Endodermal cell (in vitro differentiated cells): ENCODE data around the gene PARP15. TPM values are rescaled to one million over a fixed set of nuclear protein-coding genes. Genes with fewer than 3 reads are reported as not detected.
"Not testable (repeated sequence)": the region's sequence is repeated elsewhere in the genome, so short reads cannot be mapped to it uniquely, and the experiment has no call there.

ENCODE experiments used
- DNase-seq: peaks from one replicate; pipeline ENCODE4 v3.0.0-alpha.2; 2017
- H3K27ac ChIP-seq: 2 replicates; pipeline ENCODE4 v1.5.1; 2013; ENCODE audit warnings: mild to moderate bottlenecking, low read depth, low read length, moderate library complexity
- H3K27me3 ChIP-seq: 2 replicates; pipeline ENCODE4 v1.6.1; 2013; ENCODE audit warnings: mild to moderate bottlenecking, low read length, moderate library complexity; ENCODE audit not compliant: insufficient read depth, control insufficient read depth, poor library complexity, severe bottlenecking
- H3K36me3 ChIP-seq: 2 replicates; pipeline ENCODE4 v1.7.0; 2013; ENCODE audit warnings: mild to moderate bottlenecking, low read length, moderate library complexity; ENCODE audit not compliant: control insufficient read depth, insufficient read depth
- H3K4me1 ChIP-seq: one replicate; pipeline ENCODE4 v1.7.0; 2013; ENCODE audit warnings: low read length; ENCODE audit not compliant: control insufficient read depth, insufficient read depth
- H3K4me3 ChIP-seq: 2 replicates; pipeline ENCODE4 v1.5.1; 2013; ENCODE audit warnings: mild to moderate bottlenecking, low read length, moderate library complexity
- H3K9ac ChIP-seq: 2 replicates; pipeline ENCODE4 v1.6.1; 2013; ENCODE audit warnings: mild to moderate bottlenecking, low read length, moderate library complexity; ENCODE audit not compliant: poor library complexity, severe bottlenecking; ENCODE audit errors: extremely low read depth
- H3K9me3 ChIP-seq: 2 replicates; pipeline ENCODE4 v1.6.1; 2013; ENCODE audit warnings: mild to moderate bottlenecking, low read length, moderate library complexity; ENCODE audit not compliant: control insufficient read depth
- H3K27ac Mint-ChIP-seq: 2 replicates; pipeline ENCODE4 v1.8.0; 2020; ENCODE audit warnings: mixed read lengths
- H3K27me3 Mint-ChIP-seq: 2 replicates; pipeline ENCODE4 v1.8.0; 2021; ENCODE audit warnings: mild to moderate bottlenecking, mixed read lengths; ENCODE audit not compliant: insufficient read depth
- H3K36me3 Mint-ChIP-seq: 2 replicates; pipeline ENCODE4 v1.8.0; 2020; ENCODE audit warnings: low read depth, mixed read lengths
- H3K4me1 Mint-ChIP-seq: 2 replicates; pipeline ENCODE4 v1.8.0; 2020; ENCODE audit warnings: mixed read lengths
- H3K4me3 Mint-ChIP-seq: 2 replicates; pipeline ENCODE4 v1.8.0; 2020; ENCODE audit warnings: mild to moderate bottlenecking, moderate library complexity, mixed read lengths
- H3K9me3 Mint-ChIP-seq: 2 replicates; pipeline ENCODE4 v1.8.0; 2020; ENCODE audit warnings: mild to moderate bottlenecking, mixed read lengths
- CTCF ChIP-seq: fragments of 200-600 bp; sonication (generic); conservative IDR thresholded peaks from 2 replicates; pipeline ENCODE4 v1.5.0; 2021; ENCODE audit warnings: antibody characterized with exemption, mild to moderate bottlenecking
- WGBS, 2 experiments: methylation state at CpG; one replicate each; pipeline versions ENCODE4 v1.1.5 to v1.1.7; 2013; ENCODE audit warnings: missing lambda C conversion rate in 2 of 2, mixed read lengths in 1 of 2; ENCODE audit not compliant: insufficient coverage in 1 of 2, insufficient read length in 1 of 2; 5-methylcytosine and 5-hydroxymethylcytosine counted together
- total RNA-seq, 2 donors: library from RNA; stranded (reverse); fragmentation: NEBNext Ultra II Directional in 1 of 2; extraction: Animal tissue kit (Norgen Biotek cat#: 25700) in 1 of 2; gene quantifications; 2 replicates in 1 of 2; 3 replicates in 1 of 2; pipeline ENCODE4 v1.2.1, GENCODE V29; 2021

PARP15 gene
- total RNA-seq, 2 donors from 2014 or later: 0.18 to 0.44 TPM

- Histone ChIP-seq H3K27ac (no peak overlapping the region), H3K4me1 (peaks cover 4% of the 10 kb centered on the region), H3K36me3 (no peaks in the 10 kb centered on the region), H3K4me3 (no peak overlapping the region), H3K9ac (no peak overlapping the region), H3K9me3 (no peaks in the 10 kb centered on the region), H3K27me3 (no peaks in the 10 kb centered on the region)
- DNase-seq: no peak
- WGBS, 2 experiments: 89% methylated on average over 2 of the region's 2 CpGs; no CpG with 5 or more reads in 1 of the 2 experiments
- peaks cover 14% of the 10 kb centered on the region for H3K27me3 Mint-ChIP-seq
- H3K4me1 Mint-ChIP-seq: peaks cover 16% of the 10 kb centered on the region
- no peak for TF ChIP-seq CTCF
- no peak overlapping the region for H3K4me3 Mint-ChIP-seq
- no peaks in the 10 kb centered on the region for H3K36me3 Mint-ChIP-seq
- H3K27ac Mint-ChIP-seq: no peak overlapping the region
- H3K9me3 Mint-ChIP-seq: peaks cover 4% of the 10 kb centered on the region
Observed at GRCh38 chr3:122642935-122643334, 65.5 kb downstream of the PARP15 start.

- Histone ChIP-seq H3K36me3 (no peaks in the 10 kb centered on the region), H3K27me3 (no peaks in the 10 kb centered on the region), H3K4me3 (no peak overlapping the region), H3K9ac (no peak overlapping the region), H3K27ac (no peak overlapping the region), H3K9me3 (no peaks in the 10 kb centered on the region), H3K4me1 (peaks cover 4% of the 10 kb centered on the region)
- no peaks in the 10 kb centered on the region for H3K36me3 Mint-ChIP-seq
- H3K4me3 Mint-ChIP-seq: no peak overlapping the region
- no peak for TF ChIP-seq CTCF
- H3K9me3 Mint-ChIP-seq: no peaks in the 10 kb centered on the region
- peaks cover 6% of the 10 kb centered on the region for H3K27me3 Mint-ChIP-seq
- H3K4me1 Mint-ChIP-seq: peaks cover 13% of the 10 kb centered on the region
- no peak for DNase-seq
- no peak overlapping the region for H3K27ac Mint-ChIP-seq
- 63 to 88% methylated on average over 1 to 5 of the region's 5 CpGs for WGBS, 2 experiments
Observed at GRCh38 chr3:122646146-122646988, 68.9 kb downstream of the PARP15 start.

- not testable (repeated sequence) for H3K27ac Mint-ChIP-seq, H3K36me3 Mint-ChIP-seq, H3K36me3 ChIP-seq, H3K4me3 Mint-ChIP-seq, H3K27me3 ChIP-seq, DNase-seq, H3K4me3 ChIP-seq, H3K27ac ChIP-seq, H3K4me1 ChIP-seq, H3K9me3 Mint-ChIP-seq, H3K27me3 Mint-ChIP-seq, H3K9me3 ChIP-seq, H3K9ac ChIP-seq
- peaks cover 12% of the 10 kb centered on the region for H3K4me1 Mint-ChIP-seq
- 78 to 84% methylated on average over 2 to 11 of the region's 11 CpGs for WGBS, 2 experiments
Observed at GRCh38 chr3:122651233-122651907, 73.9 kb downstream of the PARP15 start.

GRCh38 chr3:122651962-122652361, 74.5 kb downstream of the PARP15 start:
- not testable (repeated sequence) for H3K36me3 ChIP-seq, H3K4me1 ChIP-seq, H3K27ac ChIP-seq, H3K9ac ChIP-seq, H3K27ac Mint-ChIP-seq, DNase-seq, H3K36me3 Mint-ChIP-seq, H3K4me3 ChIP-seq, H3K27me3 ChIP-seq, H3K4me1 Mint-ChIP-seq, H3K9me3 Mint-ChIP-seq, H3K4me3 Mint-ChIP-seq, H3K27me3 Mint-ChIP-seq, H3K9me3 ChIP-seq
- WGBS, 2 experiments: 88 to 91% methylated on average over 6 of the region's 6 CpGs

DNA sequence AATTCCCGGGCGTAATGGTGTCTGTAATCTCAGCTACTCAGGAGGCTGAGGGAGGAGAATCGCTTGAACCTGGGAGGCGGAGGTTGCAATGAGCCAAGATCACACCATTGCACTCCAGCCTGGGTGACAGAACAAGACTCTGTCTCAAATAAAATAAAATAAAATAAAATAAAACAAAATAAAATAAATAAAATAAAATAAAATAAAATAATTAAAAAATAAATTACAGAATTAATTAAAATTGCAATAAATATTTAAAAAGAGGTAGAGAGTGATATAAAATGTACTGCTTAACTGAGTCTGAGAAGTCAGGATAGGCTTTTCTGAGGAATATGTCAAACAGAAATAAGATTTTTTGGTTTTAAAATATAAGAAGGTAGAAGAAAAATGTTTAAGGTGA, 80.9 kb downstream of the PARP15 start:
- not testable (repeated sequence) for H3K4me1 ChIP-seq, DNase-seq, H3K36me3 Mint-ChIP-seq, H3K27ac ChIP-seq, H3K4me1 Mint-ChIP-seq, H3K4me3 ChIP-seq, H3K9me3 Mint-ChIP-seq, H3K9ac ChIP-seq, H3K36me3 ChIP-seq, H3K9me3 ChIP-seq, H3K27me3 ChIP-seq, H3K4me3 Mint-ChIP-seq, H3K27ac Mint-ChIP-seq
- 96% methylated on average over 4 of the region's 4 CpGs; no CpG with 5 or more reads in 1 of the 2 experiments for WGBS, 2 experiments
- H3K27me3 Mint-ChIP-seq: peaks cover 20% of the 10 kb centered on the region
